HepG2 (cell line): ENCODE results near the gene P4HB. TPM values are rescaled to one million over a fixed set of nuclear protein-coding genes. Genes with fewer than 3 reads are reported as not detected.

Experiments used
- ATAC-seq: fragments of 200-7000 bp; cut with Tn5 transposase; 3 replicates; pipeline ENCODE4 v1.9.1; 2020; ENCODE audit warnings: mild to moderate bottlenecking, moderate library complexity
- BruUV-seq: library from RNA; stranded (reverse); fragments of 400-500 nt; replicated peaks from 2 replicates; lab custom pipeline; 2021; lab: Mats Ljungman, UMichigan
- CTCF ChIA-PET: fragments of 300-600 bp; formaldehyde crosslinking; extraction: SDS; loops from one replicate; lab custom pipeline; 2021; ENCODE audit warnings: low total read pairs, inconsistent platforms, low intra/inter-chr PET ratio; lab: Yijun Ruan, JAX
- POLR2A ChIA-PET: fragments of 350-600 bp; sonication (Branson Sonifier 250); formaldehyde crosslinking; loops from one replicate; lab custom pipeline; 2020; ENCODE audit warnings: antibody characterized with exemption, inconsistent platforms; lab: Yijun Ruan, JAX
- DNase-seq: peaks from one replicate; pipeline ENCODE4 v3.0.0-alpha.2; 2015; ENCODE audit warnings: low spot score
- FAIRE-seq: peaks from 3 replicates; lab custom pipeline; 2011; peaks lifted over from hg19 to GRCh38; lab: Jason Lieb, UNC
- H2AFZ ChIP-seq: one replicate; pipeline ENCODE4 v1.6.1; 2011; ENCODE audit warnings: low read length, inconsistent platforms
- H3K27ac ChIP-seq: fragments of 300-600 bp; 3 replicates; pipeline ENCODE4 v1.8.0; 2011; ENCODE audit warnings: mixed run types, mild to moderate bottlenecking, mixed read lengths, low read length, inconsistent platforms; ENCODE audit not compliant: insufficient read depth; ENCODE audit errors: extremely low read length
- H3K27me3 ChIP-seq, 2 experiments: fragments of 200-600 bp in 1 of 2; 2 replicates in 1 of 2; 3 replicates in 1 of 2; pipeline versions ENCODE4 v1.6.0 to v1.8.0; 2011; ENCODE audit warnings: low read length in 2 of 2, mild to moderate bottlenecking in 2 of 2, moderate library complexity in 2 of 2, inconsistent platforms in 1 of 2; ENCODE audit not compliant: insufficient read depth in 2 of 2, control insufficient read depth in 1 of 2
- H3K36me3 ChIP-seq, 2 experiments: fragments of 200-600 bp in 1 of 2; replicated peaks in 1 of 2; 2 replicates in 1 of 2; 3 replicates in 1 of 2; pipeline versions ENCODE4 v1.5.1 to v1.8.0; 2011; ENCODE audit warnings: low read length in 2 of 2, inconsistent platforms in 1 of 2; ENCODE audit not compliant: insufficient read depth in 2 of 2, control insufficient read depth in 1 of 2
- H3K4me1 ChIP-seq: 2 replicates; pipeline ENCODE4 v1.5.1; 2012; ENCODE audit warnings: low read length, inconsistent platforms; ENCODE audit not compliant: insufficient read depth
- H3K4me2 ChIP-seq: 2 replicates; pipeline ENCODE4 v1.6.0; 2011; ENCODE audit warnings: low read depth, low read length, inconsistent platforms
- H3K4me3 ChIP-seq, 3 experiments: fragments of 200-600 bp in 1 of 3; sonication (generic), shearing (Covaris generic) in 1 of 3; replicated peaks in 1 of 3; 2 replicates each; pipeline ENCODE4 v1.5.1; 2011 to 2016; ENCODE audit warnings: low read length in 3 of 3, inconsistent platforms in 2 of 3, low read depth in 2 of 3, mild to moderate bottlenecking in 2 of 3, control low read depth in 1 of 3, mixed read lengths in 1 of 3; ENCODE audit not compliant: insufficient read depth in 1 of 3
- H3K79me2 ChIP-seq: one replicate; pipeline ENCODE4 v1.6.1; 2011; ENCODE audit warnings: low read length, inconsistent platforms; ENCODE audit not compliant: insufficient read depth
- H3K9ac ChIP-seq: 2 replicates; pipeline ENCODE4 v1.6.0; 2011; ENCODE audit warnings: mild to moderate bottlenecking, low read depth, low read length, inconsistent platforms; ENCODE audit not compliant: insufficient read depth
- H3K9me3 ChIP-seq: 2 replicates; pipeline ENCODE4 v1.5.1; 2012; ENCODE audit warnings: mild to moderate bottlenecking, low read length
- H4K20me1 ChIP-seq: 2 replicates; pipeline ENCODE4 v1.6.0; 2011; ENCODE audit warnings: inconsistent platforms, mild to moderate bottlenecking, low read length, moderate library complexity; ENCODE audit not compliant: insufficient read depth
- FOSL2 ChIP-seq: sonication (generic); formaldehyde crosslinking; IDR thresholded peaks from 2 replicates; pipeline ENCODE4 v1.4.0; 2020; ENCODE audit warnings: missing genetic modification reagents
- KDM3A ChIP-seq: IDR thresholded peaks from 2 replicates; pipeline ENCODE4 v1.6.1; 2018; ENCODE audit warnings: low read depth, missing compliant biosample characterization
- MAFG ChIP-seq: sonication (generic); formaldehyde crosslinking; IDR thresholded peaks from 2 replicates; pipeline ENCODE4 v1.5.1; 2020; ENCODE audit warnings: mild to moderate bottlenecking, missing genetic modification reagents
- NFKB2 ChIP-seq: sonication (generic); formaldehyde crosslinking; IDR thresholded peaks from 2 replicates; pipeline ENCODE4 v1.4.0; 2020; ENCODE audit warnings: missing genetic modification reagents, borderline replicate concordance
- NFKBIZ ChIP-seq: IDR thresholded peaks from 2 replicates; pipeline ENCODE4 v1.6.1; 2018; ENCODE audit warnings: missing genetic modification reagents, missing compliant biosample characterization
- PRMT3 ChIP-seq: sonication (generic); formaldehyde crosslinking; IDR thresholded peaks from 2 replicates; pipeline ENCODE4 v1.8.1; 2022; ENCODE audit warnings: low read depth, mild to moderate bottlenecking, moderate library complexity, missing genetic modification reagents, borderline replicate concordance
- STAG1 ChIP-seq: sonication (generic); formaldehyde crosslinking; IDR thresholded peaks from 2 replicates; pipeline ENCODE4 v1.4.0; 2020; ENCODE audit warnings: missing genetic modification reagents
- ZFP91 ChIP-seq: sonication (generic); formaldehyde crosslinking; IDR thresholded peaks from 2 replicates; pipeline ENCODE4 v1.9.0; 2022; ENCODE audit warnings: missing genetic modification reagents, mild to moderate bottlenecking, borderline replicate concordance
- ZNF160 ChIP-seq: sonication (generic); formaldehyde crosslinking; IDR thresholded peaks from 2 replicates; pipeline ENCODE4 v1.8.0; 2022; ENCODE audit warnings: mild to moderate bottlenecking, inconsistent platforms, missing genetic modification reagents
- ZNF30 ChIP-seq: sonication (generic); formaldehyde crosslinking; IDR thresholded peaks from 2 replicates; pipeline ENCODE4 v1.5.0; 2020; ENCODE audit warnings: mild to moderate bottlenecking, missing genetic modification reagents
- ZNF749 ChIP-seq: sonication (generic); formaldehyde crosslinking; IDR thresholded peaks from 2 replicates; pipeline ENCODE4 v1.8.0; 2022; ENCODE audit warnings: mild to moderate bottlenecking, missing genetic modification reagents, moderate library complexity, borderline replicate concordance
- ZNF883 ChIP-seq: sonication (generic); formaldehyde crosslinking; IDR thresholded peaks from 2 replicates; pipeline ENCODE4 v1.5.1; 2020; ENCODE audit warnings: mild to moderate bottlenecking, missing genetic modification reagents; ENCODE audit errors: not compliant biosample characterization
- WGBS: methylation state at CpG from one replicate; pipeline ENCODE4 v1.1.6; 2017; ENCODE audit warnings: low lambda C conversion rate; 5-methylcytosine and 5-hydroxymethylcytosine counted together
- in situ Hi-C: cut with HindIII; loops from 2 replicates; pipeline ENCODE4 v1.10.0; 2017; ENCODE audit warnings: low pct_unique_long_range_greater_than_20kb; ENCODE audit not compliant: extremely low pct_ligation_motif_present
- intact Hi-C: fragments of 100-400 bp; cut with micrococcal nuclease; formaldehyde crosslinking; loops from one replicate; pipeline ENCODE4 v1.10.0; 2022; ENCODE audit not compliant: unreplicated experiment
- polyA plus RNA-seq, 8 experiments: library from polyadenylated mRNA; depleted of rRNA in 3 of 8; stranded (reverse) in 7 of 8; unstranded in 1 of 8; fragments of >200 nt; fragmentation: Illumina TruSeq in 4 of 8; extraction: Trizol in 4 of 8; gene quantifications; 2 replicates each; pipeline versions ENCODE4 v1.2.1 to v1.2.3, GENCODE V29; 2011 to 2016; ENCODE audit warnings: low read depth in 4 of 8, missing spikeins in 1 of 8, mixed read lengths in 1 of 8; ENCODE audit not compliant: insufficient read depth in 1 of 8
- total RNA-seq, 5 experiments: library from RNA; depleted of rRNA; stranded (reverse); fragments of >200 nt; fragmentation: Illumina TruSeq; extraction: Trizol; gene quantifications; 2 replicates each; pipeline ENCODE4 v1.2.3, GENCODE V29; 2016; ENCODE audit warnings: low read depth in 1 of 5
- TF ChIP-seq, protein P1 (sequence below): sonication (generic); formaldehyde crosslinking; IDR thresholded peaks from 2 replicates; pipeline ENCODE4 v1.8.0; 2022; ENCODE audit warnings: mild to moderate bottlenecking, missing genetic modification reagents; ENCODE audit not compliant: insufficient replicate concordance
- TF ChIP-seq, protein P2 (sequence below): sonication (generic); formaldehyde crosslinking; IDR thresholded peaks from 2 replicates; pipeline ENCODE4 v1.5.0; 2020; ENCODE audit warnings: mild to moderate bottlenecking, missing genetic modification reagents
- TF ChIP-seq, protein P3 (sequence below): sonication (generic); formaldehyde crosslinking; IDR thresholded peaks from 2 replicates; pipeline ENCODE4 v1.4.0; 2020; ENCODE audit warnings: mild to moderate bottlenecking, missing genetic modification reagents

Gene P4HB
- total and polyA plus RNA-seq, 2 of the 13 experiments (the other 11 are each of a cell fraction or from before 2014, with no cell fraction given) = 185 to 782 TPM

DNA sequence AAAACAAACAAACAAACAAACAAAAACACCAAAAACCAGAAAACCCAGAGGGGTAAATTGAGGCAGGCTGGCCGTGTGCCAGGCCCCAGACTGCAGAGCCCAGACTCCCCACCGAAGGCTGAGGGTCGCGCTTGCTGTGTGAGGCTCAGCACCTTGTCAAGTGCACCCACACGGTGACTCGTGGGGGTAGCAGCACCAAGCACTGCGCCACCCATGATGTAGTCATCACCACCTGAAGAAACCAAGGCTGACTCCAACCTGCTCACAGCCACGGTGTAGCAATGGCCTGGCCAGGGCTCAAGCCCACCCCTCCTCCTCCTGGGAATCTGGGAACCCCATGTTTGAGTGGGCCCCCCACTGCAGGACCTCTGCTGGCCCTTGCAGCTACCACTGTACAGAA lies 39.2 kb downstream of the P4HB start:
- Histone ChIP-seq H3K4me3 (no peak overlapping the region; a peak in 1 of 6 replicates), H3K27me3 (no peaks in the 10 kb centered on the region; a peak in 2 of 5 replicates)
- TF ChIP-seq KDM3A (CRISPR knock-in tag) (no peak), MAFG (0 out of 2 replicates have a peak, but pooled peaks have one; percentile 15), ZNF883 (CRISPR knock-in tag) (no peak), NFKBIZ (no peak), STAG1 (CRISPR knock-in tag) (no peak), FOSL2 (CRISPR knock-in tag) (no peak), ZFP91 (CRISPR knock-in tag) (no peak), ZNF749 (no peak), ZNF160 (CRISPR knock-in tag) (no peak), PRMT3 (CRISPR knock-in tag) (no peak), NFKB2 (CRISPR knock-in tag) (no peak), ZNF30 (no peak)
- TF ChIP-seq, protein P1, sequence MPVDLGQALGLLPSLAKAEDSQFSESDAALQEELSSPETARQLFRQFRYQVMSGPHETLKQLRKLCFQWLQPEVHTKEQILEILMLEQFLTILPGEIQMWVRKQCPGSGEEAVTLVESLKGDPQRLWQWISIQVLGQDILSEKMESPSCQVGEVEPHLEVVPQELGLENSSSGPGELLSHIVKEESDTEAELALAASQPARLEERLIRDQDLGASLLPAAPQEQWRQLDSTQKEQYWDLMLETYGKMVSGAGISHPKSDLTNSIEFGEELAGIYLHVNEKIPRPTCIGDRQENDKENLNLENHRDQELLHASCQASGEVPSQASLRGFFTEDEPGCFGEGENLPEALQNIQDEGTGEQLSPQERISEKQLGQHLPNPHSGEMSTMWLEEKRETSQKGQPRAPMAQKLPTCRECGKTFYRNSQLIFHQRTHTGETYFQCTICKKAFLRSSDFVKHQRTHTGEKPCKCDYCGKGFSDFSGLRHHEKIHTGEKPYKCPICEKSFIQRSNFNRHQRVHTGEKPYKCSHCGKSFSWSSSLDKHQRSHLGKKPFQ (CRISPR knock-in tag) = no peak
- TF ChIP-seq, protein P2, sequence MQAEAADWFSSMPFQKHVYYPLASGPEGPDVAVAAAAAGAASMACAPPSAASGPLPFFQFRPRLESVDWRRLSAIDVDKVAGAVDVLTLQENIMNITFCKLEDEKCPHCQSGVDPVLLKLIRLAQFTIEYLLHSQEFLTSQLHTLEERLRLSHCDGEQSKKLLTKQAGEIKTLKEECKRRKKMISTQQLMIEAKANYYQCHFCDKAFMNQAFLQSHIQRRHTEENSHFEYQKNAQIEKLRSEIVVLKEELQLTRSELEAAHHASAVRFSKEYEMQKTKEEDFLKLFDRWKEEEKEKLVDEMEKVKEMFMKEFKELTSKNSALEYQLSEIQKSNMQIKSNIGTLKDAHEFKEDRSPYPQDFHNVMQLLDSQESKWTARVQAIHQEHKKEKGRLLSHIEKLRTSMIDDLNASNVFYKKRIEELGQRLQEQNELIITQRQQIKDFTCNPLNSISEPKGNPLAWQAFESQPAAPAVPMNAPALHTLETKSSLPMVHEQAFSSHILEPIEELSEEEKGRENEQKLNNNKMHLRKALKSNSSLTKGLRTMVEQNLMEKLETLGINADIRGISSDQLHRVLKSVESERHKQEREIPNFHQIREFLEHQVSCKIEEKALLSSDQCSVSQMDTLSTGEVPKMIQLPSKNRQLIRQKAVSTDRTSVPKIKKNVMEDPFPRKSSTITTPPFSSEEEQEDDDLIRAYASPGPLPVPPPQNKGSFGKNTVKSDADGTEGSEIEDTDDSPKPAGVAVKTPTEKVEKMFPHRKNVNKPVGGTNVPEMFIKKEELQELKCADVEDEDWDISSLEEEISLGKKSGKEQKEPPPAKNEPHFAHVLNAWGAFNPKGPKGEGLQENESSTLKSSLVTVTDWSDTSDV = 0 out of 2 replicates have a peak, but pooled peaks have one; percentile 26
- TF ChIP-seq, protein P3, sequence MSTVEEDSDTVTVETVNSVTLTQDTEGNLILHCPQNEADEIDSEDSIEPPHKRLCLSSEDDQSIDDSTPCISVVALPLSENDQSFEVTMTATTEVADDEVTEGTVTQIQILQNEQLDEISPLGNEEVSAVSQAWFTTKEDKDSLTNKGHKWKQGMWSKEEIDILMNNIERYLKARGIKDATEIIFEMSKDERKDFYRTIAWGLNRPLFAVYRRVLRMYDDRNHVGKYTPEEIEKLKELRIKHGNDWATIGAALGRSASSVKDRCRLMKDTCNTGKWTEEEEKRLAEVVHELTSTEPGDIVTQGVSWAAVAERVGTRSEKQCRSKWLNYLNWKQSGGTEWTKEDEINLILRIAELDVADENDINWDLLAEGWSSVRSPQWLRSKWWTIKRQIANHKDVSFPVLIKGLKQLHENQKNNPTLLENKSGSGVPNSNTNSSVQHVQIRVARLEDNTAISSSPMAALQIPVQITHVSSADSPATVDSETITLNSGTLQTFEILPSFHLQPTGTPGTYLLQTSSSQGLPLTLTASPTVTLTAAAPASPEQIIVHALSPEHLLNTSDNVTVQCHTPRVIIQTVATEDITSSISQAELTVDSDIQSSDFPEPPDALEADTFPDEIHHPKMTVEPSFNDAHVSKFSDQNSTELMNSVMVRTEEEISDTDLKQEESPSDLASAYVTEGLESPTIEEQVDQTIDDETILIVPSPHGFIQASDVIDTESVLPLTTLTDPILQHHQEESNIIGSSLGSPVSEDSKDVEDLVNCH (CRISPR knock-in tag) = no peak
- TF ChIP-seq, all 625 proteins: peak for 2
- FAIRE-seq (no peak), DNase-seq (no peak), ATAC-seq (no peak)
- H3K27ac ChIP-seq = no peak overlapping the region
- H3K4me1 ChIP-seq = peaks cover 40% of the 10 kb centered on the region
- no peak overlapping the region for H2AFZ ChIP-seq
- ChIA-PET POLR2A (interaction anchor here (1.0 to 2.1 kb wide), 18 partner anchors 12 to 216 kb away, joined by 3 to 52 read pairs (median 5); partner anchors contain the start of genes ALYREF, ANAPC11, ARL16 and DCXR), CTCF (interaction anchor here (1.2 to 2.5 kb wide), 2 partner anchors 12 to 87 kb away, joined by 3 to 8 read pairs; partner anchors contain the start of gene MCRIP1)
- H3K4me2 ChIP-seq = peak overlapping the region; percentile 43
- in situ Hi-C loops (no loop called here), intact Hi-C loops (loop anchor here (5.0 kb wide), 1 partner anchor 41 kb away; the partner anchor contains the start of gene P4HB)
- H3K9ac ChIP-seq = no peak overlapping the region
- no TSS peak for BruUV-seq
- no peaks in the 10 kb centered on the region for H3K9me3 ChIP-seq
- H4K20me1 ChIP-seq = no peaks in the 10 kb centered on the region; the same call in 1 of the 2 replicates
- H3K36me3 ChIP-seq = peaks cover 2 to 6% of the 10 kb centered on the region in 2 experiments; a peak in 2 of 5 replicates
- WGBS = 60% methylated on average over 5 of the region's 8 CpGs
- no peaks in the 10 kb centered on the region for H3K79me2 ChIP-seq
